Type B pancreatic cell (in vitro differentiated cells): ENCODE measurements around the gene ATP4B. TPM values are rescaled to one million over a fixed set of nuclear protein-coding genes. Genes with fewer than 3 reads are reported as not detected.

Source experiments
- DNase-seq: peaks from one replicate; pipeline ENCODE4 v3.0.0; 2021; ENCODE audit warnings: mixed read lengths; ENCODE audit not compliant: unreplicated experiment; ENCODE audit errors: extremely low spot score
- H3K27ac Mint-ChIP-seq: 2 replicates; pipeline ENCODE4 v1.8.0; 2021; ENCODE audit warnings: mild to moderate bottlenecking, mixed read lengths
- H3K27me3 Mint-ChIP-seq: 2 replicates; pipeline ENCODE4 v1.8.0; 2021; ENCODE audit warnings: mixed read lengths
- H3K36me3 Mint-ChIP-seq: 2 replicates; pipeline ENCODE4 v1.8.0; 2021; ENCODE audit warnings: mixed read lengths
- H3K4me1 Mint-ChIP-seq: one replicate; pipeline ENCODE4 v1.8.0; 2021; ENCODE audit warnings: mixed read lengths; ENCODE audit not compliant: unreplicated experiment
- H3K4me3 Mint-ChIP-seq: 2 replicates; pipeline ENCODE4 v1.8.0; 2021; ENCODE audit warnings: mild to moderate bottlenecking, mixed read lengths
- H3K9me3 Mint-ChIP-seq: 2 replicates; pipeline ENCODE4 v1.8.0; 2021; ENCODE audit warnings: mixed read lengths
- total RNA-seq: library from RNA; stranded (reverse); gene quantifications from 2 replicates; pipeline ENCODE4 v1.2.1, GENCODE V29; 2021; ENCODE audit warnings: low replicate concordance
- TF ChIP-seq, protein P1 (sequence below): fragments of 200-600 bp; sonication (generic); conservative IDR thresholded peaks from 2 replicates; pipeline ENCODE4 v1.5.0; 2021; ENCODE audit warnings: antibody characterized with exemption, mild to moderate bottlenecking

The ATP4B gene
- total RNA-seq, 1 donor from 2014 or later, result 26.7 TPM

DNA sequence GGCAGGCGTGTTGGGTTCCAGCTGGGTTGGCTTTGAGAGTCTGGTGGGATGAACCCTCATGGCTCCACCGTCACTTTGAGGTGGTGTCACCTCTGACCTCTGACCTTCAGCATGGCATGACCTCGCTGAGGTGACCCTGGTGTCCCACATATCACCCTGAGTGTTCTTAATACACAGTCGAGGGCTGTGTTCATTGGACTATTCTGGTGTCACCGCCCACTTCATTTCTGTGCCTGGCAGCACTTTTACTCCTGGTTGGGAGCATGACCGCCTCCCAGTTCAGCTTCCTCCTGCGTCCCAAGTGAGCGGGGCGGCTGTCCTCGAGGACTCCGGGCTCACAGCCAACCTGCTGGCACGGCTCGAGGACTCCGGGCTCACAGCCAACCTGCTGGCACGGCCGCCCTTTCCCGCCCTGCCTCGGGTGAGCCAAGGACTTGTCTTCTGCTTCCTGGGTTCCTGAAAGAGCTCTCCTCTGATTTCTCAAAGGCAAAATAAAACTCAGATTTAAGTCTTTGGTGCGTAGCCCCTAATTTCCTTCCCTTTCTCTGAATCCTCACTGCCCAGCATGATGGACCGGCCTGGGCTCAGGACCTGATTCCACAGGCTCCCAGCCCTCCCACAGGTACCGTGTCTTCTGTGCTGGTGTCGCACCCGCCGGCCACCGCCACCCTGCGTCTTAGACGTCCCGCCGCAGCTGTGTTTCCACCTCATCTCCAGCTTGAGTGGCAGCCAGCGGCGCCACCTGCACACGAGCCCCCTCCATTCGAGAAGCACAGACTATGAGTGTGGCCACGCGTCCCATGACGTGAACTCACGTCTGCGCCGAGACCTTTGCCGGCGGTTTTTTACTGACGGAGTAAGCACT lies 10.4 kb downstream of the ATP4B start:
- no peak overlapping the region for H3K27ac Mint-ChIP-seq
- no peaks in the 10 kb centered on the region for H3K4me1 Mint-ChIP-seq
- H3K27me3 Mint-ChIP-seq, result no peaks in the 10 kb centered on the region
- no peaks in the 10 kb centered on the region for H3K9me3 Mint-ChIP-seq
- DNase-seq, result peak; percentile 67
- no peak overlapping the region for H3K4me3 Mint-ChIP-seq
- TF ChIP-seq, protein P1, sequence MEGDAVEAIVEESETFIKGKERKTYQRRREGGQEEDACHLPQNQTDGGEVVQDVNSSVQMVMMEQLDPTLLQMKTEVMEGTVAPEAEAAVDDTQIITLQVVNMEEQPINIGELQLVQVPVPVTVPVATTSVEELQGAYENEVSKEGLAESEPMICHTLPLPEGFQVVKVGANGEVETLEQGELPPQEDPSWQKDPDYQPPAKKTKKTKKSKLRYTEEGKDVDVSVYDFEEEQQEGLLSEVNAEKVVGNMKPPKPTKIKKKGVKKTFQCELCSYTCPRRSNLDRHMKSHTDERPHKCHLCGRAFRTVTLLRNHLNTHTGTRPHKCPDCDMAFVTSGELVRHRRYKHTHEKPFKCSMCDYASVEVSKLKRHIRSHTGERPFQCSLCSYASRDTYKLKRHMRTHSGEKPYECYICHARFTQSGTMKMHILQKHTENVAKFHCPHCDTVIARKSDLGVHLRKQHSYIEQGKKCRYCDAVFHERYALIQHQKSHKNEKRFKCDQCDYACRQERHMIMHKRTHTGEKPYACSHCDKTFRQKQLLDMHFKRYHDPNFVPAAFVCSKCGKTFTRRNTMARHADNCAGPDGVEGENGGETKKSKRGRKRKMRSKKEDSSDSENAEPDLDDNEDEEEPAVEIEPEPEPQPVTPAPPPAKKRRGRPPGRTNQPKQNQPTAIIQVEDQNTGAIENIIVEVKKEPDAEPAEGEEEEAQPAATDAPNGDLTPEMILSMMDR, result no peak
- H3K36me3 Mint-ChIP-seq, result peaks cover 7% of the 10 kb centered on the region

DNA sequence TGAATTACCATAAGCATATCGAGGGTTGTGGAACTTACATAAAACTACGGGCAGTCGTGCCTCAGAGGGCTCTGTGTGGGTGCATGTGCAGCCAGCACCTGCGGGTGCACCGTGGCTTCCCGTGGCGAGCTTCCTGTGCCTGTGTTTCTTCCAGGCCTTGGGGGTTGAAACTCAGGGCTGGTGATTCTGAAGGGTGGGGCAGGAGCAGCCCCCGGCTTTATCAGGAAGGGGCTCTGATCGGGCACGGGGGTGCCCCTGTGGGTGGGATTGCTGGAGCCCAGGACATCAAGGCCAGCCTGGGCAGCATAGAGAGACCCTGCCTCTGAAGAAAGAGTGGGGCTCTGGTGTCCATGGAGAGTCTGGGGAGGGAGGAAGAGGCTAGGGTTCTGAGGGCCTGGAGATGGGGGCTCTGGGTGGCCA lies 11.1 kb downstream of the ATP4B start:
- TF ChIP-seq, protein P1, result no peak
- Mint-ChIP-seq H3K36me3 (peaks cover 14% of the 10 kb centered on the region), H3K27ac (peak overlapping the region; percentile 8), H3K9me3 (peaks cover 4% of the 10 kb centered on the region), H3K4me1 (no peaks in the 10 kb centered on the region), H3K27me3 (no peaks in the 10 kb centered on the region), H3K4me3 (no peak overlapping the region)
- DNase-seq, result peak; percentile 55

- H3K9me3 Mint-ChIP-seq, result peaks cover 4% of the 10 kb centered on the region
- H3K36me3 Mint-ChIP-seq, result peaks cover 16% of the 10 kb centered on the region
- no peaks in the 10 kb centered on the region for H3K27me3 Mint-ChIP-seq
- H3K4me1 Mint-ChIP-seq, result no peaks in the 10 kb centered on the region
- peak overlapping the region; percentile 8 for H3K27ac Mint-ChIP-seq
- DNase-seq, result no peak
- H3K4me3 Mint-ChIP-seq, result no peak overlapping the region
- TF ChIP-seq, protein P1, result no peak
Observed at GRCh38 chr13:113646376-113646775, 11.6 kb downstream of the ATP4B start.

GRCh38 chr13:113645329-113645728 lies 12.7 kb downstream of the ATP4B start:
- Mint-ChIP-seq H3K4me1 (no peaks in the 10 kb centered on the region), H3K9me3 (peaks cover 4% of the 10 kb centered on the region), H3K36me3 (peaks cover 22% of the 10 kb centered on the region), H3K27me3 (no peaks in the 10 kb centered on the region), H3K4me3 (no peak overlapping the region), H3K27ac (no peak overlapping the region)
- no peak for DNase-seq
- TF ChIP-seq, protein P1, result no peak

DNA sequence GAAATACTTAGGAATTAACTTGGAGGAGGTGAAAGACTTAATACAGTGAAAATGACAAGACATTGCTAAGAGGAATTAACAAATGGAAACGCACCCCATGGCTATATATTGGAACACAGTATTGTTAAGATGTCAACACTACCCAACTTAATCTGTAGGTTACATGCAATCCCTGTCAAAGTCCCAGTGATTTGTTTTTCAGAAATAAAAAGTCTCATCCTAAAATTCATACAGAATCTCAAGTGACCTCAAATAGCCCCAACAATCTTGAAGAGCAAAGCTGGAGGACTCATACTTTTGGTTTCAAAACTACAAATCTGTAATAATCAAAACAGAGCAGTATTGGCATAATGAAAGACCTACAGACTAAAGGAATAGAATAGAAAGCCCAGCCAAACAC lies 13.2 kb downstream of the ATP4B start:
- no peak for DNase-seq
- no peak overlapping the region for H3K4me3 Mint-ChIP-seq
- H3K9me3 Mint-ChIP-seq, result peaks cover 4% of the 10 kb centered on the region

More for the DNA sequence above, 13.2 kb downstream of the ATP4B start:
- TF ChIP-seq, protein P1, result no peak
- no peaks in the 10 kb centered on the region for H3K27me3 Mint-ChIP-seq
- H3K36me3 Mint-ChIP-seq, result peaks cover 27% of the 10 kb centered on the region
- no peaks in the 10 kb centered on the region for H3K4me1 Mint-ChIP-seq
- no peak overlapping the region for H3K27ac Mint-ChIP-seq
